K562 (cell line): ENCODE measurements around the gene FAM240A. TPM values are rescaled to one million over a fixed set of nuclear protein-coding genes. Genes with fewer than 3 reads are reported as not detected.

ENCODE experiments used
- ARHGAP35 ChIP-seq: fragments of 450-650 bp; IDR thresholded peaks from 2 replicates; pipeline ENCODE4 v1.6.1; 2018; ENCODE audit not compliant: partially characterized antibody
- ETV6 ChIP-seq, 3 experiments: fragments of 150-350 bp in 1 of 3; sonication (generic) in 1 of 3; formaldehyde crosslinking in 1 of 3; IDR thresholded peaks; 2 replicates each; pipeline versions ENCODE4 v1.6.1 to v1.8.0; 2014 to 2022; ENCODE audit warnings: borderline replicate concordance in 2 of 3, low read depth in 2 of 3, antibody characterized with exemption in 1 of 3, low read length in 1 of 3, mild to moderate bottlenecking in 1 of 3, missing genetic modification reagents in 1 of 3
- GTF2A2 ChIP-seq: IDR thresholded peaks from 2 replicates; pipeline ENCODE4 v1.6.1; 2016; ENCODE audit warnings: mild to moderate bottlenecking, missing genetic modification characterization, missing compliant biosample characterization
- KAT7 ChIP-seq: sonication (generic); formaldehyde crosslinking; IDR thresholded peaks from 2 replicates; pipeline ENCODE4 v1.8.0; 2022; ENCODE audit warnings: missing genetic modification reagents, mild to moderate bottlenecking, borderline replicate concordance
- RFX1 ChIP-seq: fragments of 450-650 bp; IDR thresholded peaks from 2 replicates; pipeline ENCODE4 v1.6.1; 2016; ENCODE audit warnings: mild to moderate bottlenecking, moderate library complexity
- SREBF2 ChIP-seq: sonication (generic); formaldehyde crosslinking; IDR thresholded peaks from 2 replicates; pipeline ENCODE4 v1.4.0; 2020; ENCODE audit warnings: mild to moderate bottlenecking, missing genetic modification reagents
- TRIM24 ChIP-seq, 2 experiments: fragments of 450-650 bp; IDR thresholded peaks; 2 replicates each; pipeline ENCODE4 v1.6.1; 2016
- YBX1 ChIP-seq: fragments of 450-650 bp; IDR thresholded peaks from 2 replicates; pipeline ENCODE4 v1.7.1; 2016; ENCODE audit warnings: mild to moderate bottlenecking
- ZNF197 ChIP-seq: fragments of 200-800 bp; sonication (Bioruptor generic); IDR thresholded peaks from 2 replicates; pipeline ENCODE4 v1.6.1; 2016; ENCODE audit warnings: low read depth, missing genetic modification characterization, missing compliant biosample characterization
- ZNF551 ChIP-seq: fragments of 250-450 bp; sonication (Bioruptor Pico); IDR thresholded peaks from 2 replicates; pipeline ENCODE4 v1.5.0; 2021; ENCODE audit warnings: mild to moderate bottlenecking, moderate library complexity
- polyA plus RNA-seq, 8 experiments: library from polyadenylated mRNA; depleted of rRNA in 4 of 8; stranded (reverse) in 5 of 8; unstranded in 3 of 8; fragments of >200 nt; fragmentation: Nextera tagmentation in 2 of 8; fragmentation: Illumina TruSeq in 1 of 8; extraction: Ambion mirVana in 2 of 8; extraction: Trizol in 1 of 8; gene quantifications; 2 replicates each; pipeline versions ENCODE4 v1.2.1 to v1.2.3, GENCODE V29; 2011 to 2014; ENCODE audit warnings: inconsistent platforms in 1 of 8, missing spikeins in 1 of 8
- total RNA-seq, 7 experiments: library from RNA; depleted of rRNA in 6 of 7; stranded (reverse); fragments of >200 nt in 6 of 7; fragmentation: Illumina TruSeq in 2 of 7; extraction: Trizol in 2 of 7; gene quantifications; 2 replicates each; pipeline versions ENCODE4 v1.2.1 to v1.2.3, GENCODE V29; 2011 to 2021; ENCODE audit warnings: low replicate concordance in 1 of 7
- TF ChIP-seq, protein P1 (sequence below): IDR thresholded peaks from 3 replicates; pipeline ENCODE4 v1.6.1; 2011; ENCODE audit warnings: borderline replicate concordance, mild to moderate bottlenecking, moderate library complexity; ENCODE audit not compliant: insufficient read length; ENCODE audit errors: extremely low read depth
- TF ChIP-seq, protein P2 (sequence below), 2 experiments: fragments of 450-650 bp in 1 of 2; sonication (generic) in 1 of 2; formaldehyde crosslinking in 1 of 2; IDR thresholded peaks; 2 replicates each; pipeline versions ENCODE4 v1.7.1 to v1.9.0; 2016 to 2022; ENCODE audit warnings: inconsistent platforms in 1 of 2, mild to moderate bottlenecking in 1 of 2, missing genetic modification reagents in 1 of 2

Gene FAM240A
- total and polyA plus RNA-seq, 9 of the 15 experiments (the other 6 are each of a cell fraction or from before 2014, with no cell fraction given), result not detected

DNA sequence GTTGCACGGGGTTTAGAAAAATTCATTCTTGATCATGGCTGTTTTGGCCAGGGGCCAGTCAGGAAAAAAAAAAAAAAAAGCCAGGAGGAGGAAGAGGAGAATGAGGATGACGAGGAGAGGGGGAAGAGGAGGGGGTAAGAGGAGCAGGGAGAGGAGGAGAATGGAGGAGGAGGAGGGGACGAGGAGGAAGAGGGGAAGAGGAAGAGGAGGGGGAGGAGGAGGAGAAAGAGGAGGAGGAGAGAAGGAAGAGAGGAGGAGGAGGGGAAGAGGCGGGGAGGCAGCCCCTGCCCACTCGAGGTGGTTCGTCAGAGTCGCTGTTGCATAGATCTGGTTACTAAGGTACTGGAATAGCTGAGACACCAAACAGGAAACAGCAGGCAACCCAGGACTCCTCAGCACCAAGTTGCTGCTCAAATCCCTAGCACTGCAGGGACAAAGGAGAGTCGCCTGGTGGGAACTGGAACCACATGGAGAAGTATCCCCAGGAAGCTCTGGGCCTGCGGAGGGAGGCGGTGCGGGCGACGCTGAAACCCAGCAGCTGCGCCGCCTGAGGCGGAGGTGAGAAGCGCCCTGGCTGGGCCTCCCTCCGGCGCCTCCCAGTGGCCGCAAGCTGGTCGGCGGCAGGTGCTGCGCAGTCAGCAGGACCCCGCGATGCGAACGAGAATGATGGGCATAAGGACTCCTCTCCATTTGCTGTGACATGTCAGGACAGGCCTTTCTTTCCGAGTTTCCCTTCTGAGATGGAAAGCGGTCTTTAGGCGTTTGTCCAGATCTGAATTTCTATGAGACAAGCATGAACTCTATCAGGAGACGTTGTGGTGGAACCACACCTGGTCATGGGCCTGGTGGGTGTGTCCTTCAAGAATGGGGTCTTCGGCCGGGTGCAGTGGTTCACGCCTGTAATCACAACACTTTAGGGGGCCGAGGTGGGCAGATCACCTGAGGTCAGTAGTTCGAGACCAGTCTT lies 17.5 kb downstream of the FAM240A start (continued):
- TF ChIP-seq, protein P1, sequence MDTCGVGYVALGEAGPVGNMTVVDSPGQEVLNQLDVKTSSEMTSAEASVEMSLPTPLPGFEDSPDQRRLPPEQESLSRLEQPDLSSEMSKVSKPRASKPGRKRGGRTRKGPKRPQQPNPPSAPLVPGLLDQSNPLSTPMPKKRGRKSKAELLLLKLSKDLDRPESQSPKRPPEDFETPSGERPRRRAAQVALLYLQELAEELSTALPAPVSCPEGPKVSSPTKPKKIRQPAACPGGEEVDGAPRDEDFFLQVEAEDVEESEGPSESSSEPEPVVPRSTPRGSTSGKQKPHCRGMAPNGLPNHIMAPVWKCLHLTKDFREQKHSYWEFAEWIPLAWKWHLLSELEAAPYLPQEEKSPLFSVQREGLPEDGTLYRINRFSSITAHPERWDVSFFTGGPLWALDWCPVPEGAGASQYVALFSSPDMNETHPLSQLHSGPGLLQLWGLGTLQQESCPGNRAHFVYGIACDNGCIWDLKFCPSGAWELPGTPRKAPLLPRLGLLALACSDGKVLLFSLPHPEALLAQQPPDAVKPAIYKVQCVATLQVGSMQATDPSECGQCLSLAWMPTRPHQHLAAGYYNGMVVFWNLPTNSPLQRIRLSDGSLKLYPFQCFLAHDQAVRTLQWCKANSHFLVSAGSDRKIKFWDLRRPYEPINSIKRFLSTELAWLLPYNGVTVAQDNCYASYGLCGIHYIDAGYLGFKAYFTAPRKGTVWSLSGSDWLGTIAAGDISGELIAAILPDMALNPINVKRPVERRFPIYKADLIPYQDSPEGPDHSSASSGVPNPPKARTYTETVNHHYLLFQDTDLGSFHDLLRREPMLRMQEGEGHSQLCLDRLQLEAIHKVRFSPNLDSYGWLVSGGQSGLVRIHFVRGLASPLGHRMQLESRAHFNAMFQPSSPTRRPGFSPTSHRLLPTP, result no peak
- TF ChIP-seq ZNF197 (no peak), ZNF551 (CRISPR knock-in tag) (no peak), ARHGAP35 (peak; percentile 70), RFX1 (no peak), TRIM24 (IDR thresholded peaks at IDR 0.05) (0 out of 4 replicates have a peak, but pooled peaks of 1 of the 2 experiments have one; percentile 22), KAT7 (CRISPR knock-in tag) (0 out of 2 replicates have a peak, but pooled peaks have one; percentile 28), GTF2A2 (tag) (no peak), SREBF2 (CRISPR knock-in tag) (no peak), ETV6 (IDR thresholded peaks at IDR 0.05; ENCODE audit: borderline replicate concordance in 1 of 2, low read depth in 2 of 2, low read length in 1 of 2) (no peak), ETV6 (CRISPR knock-in tag; IDR thresholded peaks at IDR 0.05; ENCODE audit: borderline replicate concordance) (no peak), YBX1 (no peak)
- TF ChIP-seq, protein P2, sequence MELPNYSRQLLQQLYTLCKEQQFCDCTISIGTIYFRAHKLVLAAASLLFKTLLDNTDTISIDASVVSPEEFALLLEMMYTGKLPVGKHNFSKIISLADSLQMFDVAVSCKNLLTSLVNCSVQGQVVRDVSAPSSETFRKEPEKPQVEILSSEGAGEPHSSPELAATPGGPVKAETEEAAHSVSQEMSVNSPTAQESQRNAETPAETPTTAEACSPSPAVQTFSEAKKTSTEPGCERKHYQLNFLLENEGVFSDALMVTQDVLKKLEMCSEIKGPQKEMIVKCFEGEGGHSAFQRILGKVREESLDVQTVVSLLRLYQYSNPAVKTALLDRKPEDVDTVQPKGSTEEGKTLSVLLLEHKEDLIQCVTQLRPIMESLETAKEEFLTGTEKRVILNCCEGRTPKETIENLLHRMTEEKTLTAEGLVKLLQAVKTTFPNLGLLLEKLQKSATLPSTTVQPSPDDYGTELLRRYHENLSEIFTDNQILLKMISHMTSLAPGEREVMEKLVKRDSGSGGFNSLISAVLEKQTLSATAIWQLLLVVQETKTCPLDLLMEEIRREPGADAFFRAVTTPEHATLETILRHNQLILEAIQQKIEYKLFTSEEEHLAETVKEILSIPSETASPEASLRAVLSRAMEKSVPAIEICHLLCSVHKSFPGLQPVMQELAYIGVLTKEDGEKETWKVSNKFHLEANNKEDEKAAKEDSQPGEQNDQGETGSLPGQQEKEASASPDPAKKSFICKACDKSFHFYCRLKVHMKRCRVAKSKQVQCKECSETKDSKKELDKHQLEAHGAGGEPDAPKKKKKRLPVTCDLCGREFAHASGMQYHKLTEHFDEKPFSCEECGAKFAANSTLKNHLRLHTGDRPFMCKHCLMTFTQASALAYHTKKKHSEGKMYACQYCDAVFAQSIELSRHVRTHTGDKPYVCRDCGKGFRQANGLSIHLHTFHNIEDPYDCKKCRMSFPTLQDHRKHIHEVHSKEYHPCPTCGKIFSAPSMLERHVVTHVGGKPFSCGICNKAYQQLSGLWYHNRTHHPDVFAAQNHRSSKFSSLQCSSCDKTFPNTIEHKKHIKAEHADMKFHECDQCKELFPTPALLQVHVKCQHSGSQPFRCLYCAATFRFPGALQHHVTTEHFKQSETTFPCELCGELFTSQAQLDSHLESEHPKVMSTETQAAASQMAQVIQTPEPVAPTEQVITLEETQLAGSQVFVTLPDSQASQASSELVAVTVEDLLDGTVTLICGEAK (IDR thresholded peaks at IDR 0.05), result peak; percentile 51
- TF ChIP-seq, protein P2 (CRISPR knock-in tag; IDR thresholded peaks at IDR 0.05), result no peak
